ENCODE results near the gene HNRNPC.
A peak's percentile ranks its signal among the peaks of the same experiment; 100 is the strongest.

HNRNPC gene

GRCh38 chr14:21267886-21268616 lies 1.2 kb downstream of the HNRNPC start:
- H3K4me3 ChIP-seq (ENCODE audit: low read length) = peak overlapping the region; percentile 99
- H3K27ac ChIP-seq (ENCODE audit: low read length) = peak overlapping the region; percentile 99
- H3K4me1 ChIP-seq (ENCODE audit: insufficient read depth, low read length) = peaks cover 25% of the 10 kb centered on the region; the same call in 1 of the 2 replicates
- peaks cover 61% of the 10 kb centered on the region for H3K36me3 ChIP-seq (ENCODE audit: insufficient read depth, low read depth, low read length)
- no peaks in the 10 kb centered on the region for H3K9me3 ChIP-seq (ENCODE audit: insufficient read depth, low read depth, low read length)
- no peaks in the 10 kb centered on the region for H3K27me3 ChIP-seq (ENCODE audit: insufficient read depth, low read length)
- H3K9ac ChIP-seq (ENCODE audit: low read depth, low read length) = peak overlapping the region; percentile 100

- H3K4me1 ChIP-seq (ENCODE audit: insufficient read depth, low read length) = peaks cover 27% of the 10 kb centered on the region; the same call in 1 of the 2 replicates
- H3K36me3 ChIP-seq (ENCODE audit: insufficient read depth, low read depth, low read length) = peaks cover 68% of the 10 kb centered on the region
- no peak overlapping the region for H3K27ac ChIP-seq (ENCODE audit: low read length)
- peak overlapping the region; percentile 100 for H3K9ac ChIP-seq (ENCODE audit: low read depth, low read length)
- H3K9me3 ChIP-seq (ENCODE audit: insufficient read depth, low read depth, low read length) = no peaks in the 10 kb centered on the region
- peak overlapping the region; percentile 99 for H3K4me3 ChIP-seq (ENCODE audit: low read length)
- no peaks in the 10 kb centered on the region for H3K27me3 ChIP-seq (ENCODE audit: insufficient read depth, low read length)
Measured at GRCh38 chr14:21267431-21267845, 1.8 kb downstream of the HNRNPC start.

GRCh38 chr14:21264025-21264801 lies 5.0 kb downstream of the HNRNPC start:
- Histone ChIP-seq H3K27ac (ENCODE audit: low read length) (no peak overlapping the region), H3K36me3 (ENCODE audit: insufficient read depth, low read depth, low read length) (peaks cover 94% of the 10 kb centered on the region), H3K4me1 (ENCODE audit: insufficient read depth, low read length) (peaks cover 27% of the 10 kb centered on the region; the same call in 1 of the 2 replicates), H3K9me3 (ENCODE audit: insufficient read depth, low read depth, low read length) (no peaks in the 10 kb centered on the region), H3K9ac (ENCODE audit: low read depth, low read length) (peak overlapping the region; percentile 23; the same call in 1 of the 2 replicates), H3K27me3 (ENCODE audit: insufficient read depth, low read length) (no peaks in the 10 kb centered on the region), H3K4me3 (ENCODE audit: low read length) (peak overlapping the region; percentile 99)

- no peaks in the 10 kb centered on the region for H3K9me3 ChIP-seq (ENCODE audit: insufficient read depth, low read depth, low read length)
- H3K36me3 ChIP-seq (ENCODE audit: insufficient read depth, low read depth, low read length) = peaks cover 94% of the 10 kb centered on the region
- no peaks in the 10 kb centered on the region for H3K27me3 ChIP-seq (ENCODE audit: insufficient read depth, low read length)
- H3K9ac ChIP-seq (ENCODE audit: low read depth, low read length) = peak overlapping the region; percentile 23; the same call in 1 of the 2 replicates
- peaks cover 27% of the 10 kb centered on the region; the same call in 1 of the 2 replicates for H3K4me1 ChIP-seq (ENCODE audit: insufficient read depth, low read length)
- no peak overlapping the region for H3K27ac ChIP-seq (ENCODE audit: low read length)
- H3K4me3 ChIP-seq (ENCODE audit: low read length) = peak overlapping the region; percentile 99
Measured at GRCh38 chr14:21263284-21264024, 5.8 kb downstream of the HNRNPC start.

GRCh38 chr14:21262410-21262809 lies 6.8 kb downstream of the HNRNPC start:
- Histone ChIP-seq H3K9ac (ENCODE audit: low read depth, low read length) (no peak overlapping the region), H3K4me3 (ENCODE audit: low read length) (peak overlapping the region; percentile 43), H3K4me1 (ENCODE audit: insufficient read depth, low read length) (peaks cover 27% of the 10 kb centered on the region; the same call in 1 of the 2 replicates)

GRCh38 chr14:21261824-21262223 lies 7.4 kb downstream of the HNRNPC start:
- no peaks in the 10 kb centered on the region for H3K27me3 ChIP-seq (ENCODE audit: insufficient read depth, low read length)
- H3K27ac ChIP-seq (ENCODE audit: low read length) = no peak overlapping the region
- H3K9ac ChIP-seq (ENCODE audit: low read depth, low read length) = no peak overlapping the region
- no peaks in the 10 kb centered on the region for H3K9me3 ChIP-seq (ENCODE audit: insufficient read depth, low read depth, low read length)
- H3K4me3 ChIP-seq (ENCODE audit: low read length) = no peak overlapping the region
- H3K36me3 ChIP-seq (ENCODE audit: insufficient read depth, low read depth, low read length) = peaks cover 94% of the 10 kb centered on the region
- H3K4me1 ChIP-seq (ENCODE audit: insufficient read depth, low read length) = peaks cover 27% of the 10 kb centered on the region; the same call in 1 of the 2 replicates

More at GRCh38 chr14:21262410-21262809, 6.8 kb downstream of the HNRNPC start:
- H3K27me3 ChIP-seq (ENCODE audit: insufficient read depth, low read length) = no peaks in the 10 kb centered on the region
- no peaks in the 10 kb centered on the region for H3K9me3 ChIP-seq (ENCODE audit: insufficient read depth, low read depth, low read length)
- H3K36me3 ChIP-seq (ENCODE audit: insufficient read depth, low read depth, low read length) = peaks cover 94% of the 10 kb centered on the region
- no peak overlapping the region for H3K27ac ChIP-seq (ENCODE audit: low read length)

- Histone ChIP-seq H3K27ac (ENCODE audit: low read length) (no peak overlapping the region), H3K9ac (ENCODE audit: low read depth, low read length) (no peak overlapping the region), H3K4me3 (ENCODE audit: low read length) (no peak overlapping the region), H3K27me3 (ENCODE audit: insufficient read depth, low read length) (no peaks in the 10 kb centered on the region), H3K36me3 (ENCODE audit: insufficient read depth, low read depth, low read length) (peaks cover 94% of the 10 kb centered on the region), H3K9me3 (ENCODE audit: insufficient read depth, low read depth, low read length) (no peaks in the 10 kb centered on the region), H3K4me1 (ENCODE audit: insufficient read depth, low read length) (peaks cover 19% of the 10 kb centered on the region)
Measured at GRCh38 chr14:21258889-21259787, 10.1 kb downstream of the HNRNPC start.

- no peaks in the 10 kb centered on the region for H3K9me3 ChIP-seq (ENCODE audit: insufficient read depth, low read depth, low read length)
- H3K36me3 ChIP-seq (ENCODE audit: insufficient read depth, low read depth, low read length) = peaks cover 94% of the 10 kb centered on the region
- H3K27me3 ChIP-seq (ENCODE audit: insufficient read depth, low read length) = no peaks in the 10 kb centered on the region
- peaks cover 11% of the 10 kb centered on the region for H3K4me1 ChIP-seq (ENCODE audit: insufficient read depth, low read length)
- no peak overlapping the region for H3K9ac ChIP-seq (ENCODE audit: low read depth, low read length)
- no peak overlapping the region for H3K27ac ChIP-seq (ENCODE audit: low read length)
- H3K4me3 ChIP-seq (ENCODE audit: low read length) = no peak overlapping the region
Measured at GRCh38 chr14:21258005-21258888, 11.0 kb downstream of the HNRNPC start.

GRCh38 chr14:21257394-21257909 lies 11.8 kb downstream of the HNRNPC start:
- no peak overlapping the region for H3K27ac ChIP-seq (ENCODE audit: low read length)
- peaks cover 9% of the 10 kb centered on the region for H3K4me1 ChIP-seq (ENCODE audit: insufficient read depth, low read length)
- no peaks in the 10 kb centered on the region for H3K27me3 ChIP-seq (ENCODE audit: insufficient read depth, low read length)
- H3K4me3 ChIP-seq (ENCODE audit: low read length) = no peak overlapping the region
- no peaks in the 10 kb centered on the region for H3K9me3 ChIP-seq (ENCODE audit: insufficient read depth, low read depth, low read length)
- no peak overlapping the region for H3K9ac ChIP-seq (ENCODE audit: low read depth, low read length)
- H3K36me3 ChIP-seq (ENCODE audit: insufficient read depth, low read depth, low read length) = peaks cover 94% of the 10 kb centered on the region

Measured in iPS-20b (cell line).